Panc1 (cell line): Measurements from ENCODE around the gene SERTAD1.

Source experiments
- POLR2AphosphoS5 ChIP-seq: IDR thresholded peaks from 2 replicates; pipeline ENCODE4 v1.6.1; 2012; ENCODE audit warnings: mild to moderate bottlenecking, low read depth, low read length, moderate library complexity
- TF ChIP-seq, protein P1 (sequence below): fragments of 450-650 bp; IDR thresholded peaks from 2 replicates; pipeline ENCODE4 v1.5.1; 2017; ENCODE audit warnings: mild to moderate bottlenecking
- TF ChIP-seq, protein P2 (sequence below), 2 experiments: IDR thresholded peaks; 2 replicates each; pipeline ENCODE4 v1.6.1; 2011 to 2012; ENCODE audit warnings: low read depth in 2 of 2, control low read depth in 1 of 2, low read length in 1 of 2, mild to moderate bottlenecking in 1 of 2, moderate library complexity in 1 of 2; ENCODE audit not compliant: insufficient read depth in 1 of 2

- TF ChIP-seq, protein P1, sequence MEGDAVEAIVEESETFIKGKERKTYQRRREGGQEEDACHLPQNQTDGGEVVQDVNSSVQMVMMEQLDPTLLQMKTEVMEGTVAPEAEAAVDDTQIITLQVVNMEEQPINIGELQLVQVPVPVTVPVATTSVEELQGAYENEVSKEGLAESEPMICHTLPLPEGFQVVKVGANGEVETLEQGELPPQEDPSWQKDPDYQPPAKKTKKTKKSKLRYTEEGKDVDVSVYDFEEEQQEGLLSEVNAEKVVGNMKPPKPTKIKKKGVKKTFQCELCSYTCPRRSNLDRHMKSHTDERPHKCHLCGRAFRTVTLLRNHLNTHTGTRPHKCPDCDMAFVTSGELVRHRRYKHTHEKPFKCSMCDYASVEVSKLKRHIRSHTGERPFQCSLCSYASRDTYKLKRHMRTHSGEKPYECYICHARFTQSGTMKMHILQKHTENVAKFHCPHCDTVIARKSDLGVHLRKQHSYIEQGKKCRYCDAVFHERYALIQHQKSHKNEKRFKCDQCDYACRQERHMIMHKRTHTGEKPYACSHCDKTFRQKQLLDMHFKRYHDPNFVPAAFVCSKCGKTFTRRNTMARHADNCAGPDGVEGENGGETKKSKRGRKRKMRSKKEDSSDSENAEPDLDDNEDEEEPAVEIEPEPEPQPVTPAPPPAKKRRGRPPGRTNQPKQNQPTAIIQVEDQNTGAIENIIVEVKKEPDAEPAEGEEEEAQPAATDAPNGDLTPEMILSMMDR, result no peak
- TF ChIP-seq, protein P2, sequence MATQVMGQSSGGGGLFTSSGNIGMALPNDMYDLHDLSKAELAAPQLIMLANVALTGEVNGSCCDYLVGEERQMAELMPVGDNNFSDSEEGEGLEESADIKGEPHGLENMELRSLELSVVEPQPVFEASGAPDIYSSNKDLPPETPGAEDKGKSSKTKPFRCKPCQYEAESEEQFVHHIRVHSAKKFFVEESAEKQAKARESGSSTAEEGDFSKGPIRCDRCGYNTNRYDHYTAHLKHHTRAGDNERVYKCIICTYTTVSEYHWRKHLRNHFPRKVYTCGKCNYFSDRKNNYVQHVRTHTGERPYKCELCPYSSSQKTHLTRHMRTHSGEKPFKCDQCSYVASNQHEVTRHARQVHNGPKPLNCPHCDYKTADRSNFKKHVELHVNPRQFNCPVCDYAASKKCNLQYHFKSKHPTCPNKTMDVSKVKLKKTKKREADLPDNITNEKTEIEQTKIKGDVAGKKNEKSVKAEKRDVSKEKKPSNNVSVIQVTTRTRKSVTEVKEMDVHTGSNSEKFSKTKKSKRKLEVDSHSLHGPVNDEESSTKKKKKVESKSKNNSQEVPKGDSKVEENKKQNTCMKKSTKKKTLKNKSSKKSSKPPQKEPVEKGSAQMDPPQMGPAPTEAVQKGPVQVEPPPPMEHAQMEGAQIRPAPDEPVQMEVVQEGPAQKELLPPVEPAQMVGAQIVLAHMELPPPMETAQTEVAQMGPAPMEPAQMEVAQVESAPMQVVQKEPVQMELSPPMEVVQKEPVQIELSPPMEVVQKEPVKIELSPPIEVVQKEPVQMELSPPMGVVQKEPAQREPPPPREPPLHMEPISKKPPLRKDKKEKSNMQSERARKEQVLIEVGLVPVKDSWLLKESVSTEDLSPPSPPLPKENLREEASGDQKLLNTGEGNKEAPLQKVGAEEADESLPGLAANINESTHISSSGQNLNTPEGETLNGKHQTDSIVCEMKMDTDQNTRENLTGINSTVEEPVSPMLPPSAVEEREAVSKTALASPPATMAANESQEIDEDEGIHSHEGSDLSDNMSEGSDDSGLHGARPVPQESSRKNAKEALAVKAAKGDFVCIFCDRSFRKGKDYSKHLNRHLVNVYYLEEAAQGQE (IDR thresholded peaks at IDR 0.05; ENCODE audit: insufficient read depth in 1 of 2, low read depth in 2 of 2, low read length in 1 of 2), result no peak
- TF ChIP-seq POLR2AphosphoS5, result no peak
Observed at GRCh38 chr19:40423938-40424337, 1.9 kb downstream of the SERTAD1 start.
